Fibroblast of pulmonary artery (primary cell): ENCODE measurements around the gene ECPAS.

ENCODE experiments used
- DNase-seq: peaks from one replicate; pipeline ENCODE4 v3.0.0-alpha.2; 2010; ENCODE audit warnings: low read depth
- H3K4me3 ChIP-seq: replicated peaks from 2 replicates; pipeline ENCODE4 v1.5.1; 2011; ENCODE audit warnings: low read depth, mild to moderate bottlenecking, control low read depth, low read length, moderate library complexity
- TF ChIP-seq, protein P1 (sequence below): IDR thresholded peaks from 2 replicates; pipeline ENCODE4 v1.5.1; 2011; ENCODE audit warnings: mild to moderate bottlenecking, control low read depth, low read length, inconsistent platforms; ENCODE audit errors: missing control alignments

ECPAS gene

DNA sequence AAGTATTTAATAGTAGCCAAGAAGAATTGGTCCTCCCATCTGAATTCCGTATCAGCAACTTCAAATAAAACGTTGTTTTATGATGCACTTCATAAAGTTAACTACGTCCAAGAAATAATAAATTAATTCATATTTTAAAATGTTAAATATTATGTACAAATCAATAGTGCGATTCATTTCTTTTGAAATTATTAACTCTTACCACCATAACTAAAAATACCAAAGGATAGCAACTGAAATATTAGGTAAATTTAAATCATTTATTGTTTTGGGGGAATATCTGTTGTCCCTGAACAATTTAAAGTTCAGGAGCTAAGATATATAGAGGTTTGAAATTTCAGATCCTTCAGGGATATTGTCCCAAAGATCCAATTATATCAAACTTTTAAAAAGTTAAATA is 154.1 kb downstream of the ECPAS start, which contains the start of gene OR2K2:
Gene OR2K2 (minus strand): TSS at position 101 of the 400 bp plus-strand sequence. CDS start 1,791 bp downstream, outside the sequence.
- no peak within 1 kb of the TSS for H3K4me3 ChIP-seq
- TF ChIP-seq, protein P1, sequence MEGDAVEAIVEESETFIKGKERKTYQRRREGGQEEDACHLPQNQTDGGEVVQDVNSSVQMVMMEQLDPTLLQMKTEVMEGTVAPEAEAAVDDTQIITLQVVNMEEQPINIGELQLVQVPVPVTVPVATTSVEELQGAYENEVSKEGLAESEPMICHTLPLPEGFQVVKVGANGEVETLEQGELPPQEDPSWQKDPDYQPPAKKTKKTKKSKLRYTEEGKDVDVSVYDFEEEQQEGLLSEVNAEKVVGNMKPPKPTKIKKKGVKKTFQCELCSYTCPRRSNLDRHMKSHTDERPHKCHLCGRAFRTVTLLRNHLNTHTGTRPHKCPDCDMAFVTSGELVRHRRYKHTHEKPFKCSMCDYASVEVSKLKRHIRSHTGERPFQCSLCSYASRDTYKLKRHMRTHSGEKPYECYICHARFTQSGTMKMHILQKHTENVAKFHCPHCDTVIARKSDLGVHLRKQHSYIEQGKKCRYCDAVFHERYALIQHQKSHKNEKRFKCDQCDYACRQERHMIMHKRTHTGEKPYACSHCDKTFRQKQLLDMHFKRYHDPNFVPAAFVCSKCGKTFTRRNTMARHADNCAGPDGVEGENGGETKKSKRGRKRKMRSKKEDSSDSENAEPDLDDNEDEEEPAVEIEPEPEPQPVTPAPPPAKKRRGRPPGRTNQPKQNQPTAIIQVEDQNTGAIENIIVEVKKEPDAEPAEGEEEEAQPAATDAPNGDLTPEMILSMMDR: no peak
- no peak for DNase-seq

- no peak overlapping the region for H3K4me3 ChIP-seq
- TF ChIP-seq, protein P1: no peak
Measured at GRCh38 chr9:111320631-111321030, 163.6 kb downstream of the ECPAS start.

DNA sequence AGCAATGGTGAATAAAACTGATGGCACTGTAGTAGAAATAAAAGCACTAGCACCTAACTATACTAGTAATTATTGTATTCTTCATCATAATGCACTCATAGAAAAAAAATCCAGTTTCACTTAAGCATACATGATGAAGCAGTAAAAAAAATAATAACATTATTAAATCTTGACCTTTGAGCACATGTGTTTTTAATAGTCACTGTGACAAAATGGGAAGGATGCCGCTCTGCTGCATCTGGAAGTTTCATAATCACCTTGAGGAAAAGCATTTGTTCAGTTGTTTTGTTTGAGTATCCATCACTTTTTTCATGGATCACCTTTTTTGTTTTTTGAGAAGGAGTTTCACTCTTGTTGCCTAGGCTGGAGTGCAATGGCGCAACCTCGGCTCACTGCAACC is 167.4 kb downstream of the ECPAS start:
- TF ChIP-seq, protein P1: no peak
- no peak for DNase-seq

More at GRCh38 chr9:111320631-111321030, 163.6 kb downstream of the ECPAS start:
- no peak for DNase-seq

More for the DNA sequence above, 167.4 kb downstream of the ECPAS start:
- H3K4me3 ChIP-seq: no peak overlapping the region
